Sigmoid colon (tissue), 7 donors: Measurements from ENCODE around the gene LCT. TPM values are rescaled to one million over a fixed set of nuclear protein-coding genes. Genes with fewer than 3 reads are reported as not detected.

ENCODE experiments used
- DNase-seq: peaks from one replicate; pipeline ENCODE4 v3.0.0-alpha.2; 2019
- H3K27ac ChIP-seq, 4 donors: fragments of 200-600 bp; sonication (generic); one replicate each; pipeline ENCODE4 v1.5.1; 2016 to 2019; ENCODE audit warnings: mild to moderate bottlenecking in 1 of 4
- H3K27me3 ChIP-seq, 3 donors: fragments of 200-600 bp; sonication (generic); one replicate each; pipeline ENCODE4 v1.5.1; 2019; ENCODE audit warnings: mild to moderate bottlenecking in 1 of 3
- H3K36me3 ChIP-seq, 4 donors: fragments of 200-600 bp; sonication (generic); one replicate each; pipeline ENCODE4 v1.5.1; 2016 to 2019
- H3K4me1 ChIP-seq, 4 donors: fragments of 200-600 bp; sonication (generic); one replicate each; pipeline ENCODE4 v1.5.1; 2017 to 2019
- H3K4me3 ChIP-seq, 4 donors: fragments of 200-600 bp; sonication (generic); one replicate each; pipeline ENCODE4 v1.5.1; 2017 to 2019; ENCODE audit warnings: mild to moderate bottlenecking in 2 of 4, moderate library complexity in 1 of 4
- H3K9me3 ChIP-seq, 4 donors: fragments of 200-600 bp in 3 of 4; sonication (generic) in 3 of 4; one replicate each; pipeline versions ENCODE4 v1.5.1 to v1.6.1; 2013 to 2019
- EP300 ChIP-seq, 4 donors: sonication (generic); formaldehyde crosslinking; IDR thresholded peaks; one replicate each; pipeline ENCODE4 v1.6.1; 2017; ENCODE audit warnings: antibody characterized with exemption in 4 of 4
- POLR2A ChIP-seq, 2 donors: fragments of 450-650 bp; IDR thresholded peaks; one replicate each; pipeline ENCODE4 v1.6.1; 2016; ENCODE audit warnings: antibody characterized with exemption in 2 of 2, mild to moderate bottlenecking in 2 of 2, moderate library complexity in 2 of 2
- POLR2AphosphoS5 ChIP-seq, 4 donors: sonication (generic); formaldehyde crosslinking; IDR thresholded peaks; one replicate each; pipeline ENCODE4 v1.6.1; 2017; ENCODE audit warnings: antibody characterized with exemption in 4 of 4
- WGBS, 2 donors: extraction: QIAGEN DNeasy Blood & Tissue Kit; methylation state at CpG; one replicate each; pipeline ENCODE4 v1.1.7; 2013; 5-methylcytosine and 5-hydroxymethylcytosine counted together
- intact Hi-C: fragments of 100-400 bp; cut with DNase I; formaldehyde crosslinking; loops from one replicate; pipeline ENCODE4 v1.15.1; 2023
- polyA plus RNA-seq, 3 donors: library from polyadenylated mRNA; stranded (reverse); fragments of 200-250 nt; gene quantifications; one replicate each; pipeline ENCODE4 v1.2.3, GENCODE V29; 2013
- total RNA-seq, 4 donors: library from RNA; depleted of rRNA; stranded (reverse); fragments of >200 nt; gene quantifications; one replicate each; pipeline ENCODE4 v1.1.0, GENCODE V29; 2016
- TF ChIP-seq, protein P1 (sequence below), 4 experiments: fragments of 450-650 bp in 3 of 4; fragments of 200-600 bp in 1 of 4; IDR thresholded peaks; one replicate each; pipeline ENCODE4 v1.5.1; 2016 to 2019; ENCODE audit warnings: antibody characterized with exemption in 4 of 4, mild to moderate bottlenecking in 3 of 4, moderate library complexity in 2 of 4
- donor health status: healthy with polysubstance abuse.
- donor health status: Bipolar disorder and iron deficiency.
- donor health status: healthy.

LCT gene
- total and polyA plus RNA-seq, 7 donors: under 0.01 to 0.23 (median 0.03) TPM; not detected in 4

DNA sequence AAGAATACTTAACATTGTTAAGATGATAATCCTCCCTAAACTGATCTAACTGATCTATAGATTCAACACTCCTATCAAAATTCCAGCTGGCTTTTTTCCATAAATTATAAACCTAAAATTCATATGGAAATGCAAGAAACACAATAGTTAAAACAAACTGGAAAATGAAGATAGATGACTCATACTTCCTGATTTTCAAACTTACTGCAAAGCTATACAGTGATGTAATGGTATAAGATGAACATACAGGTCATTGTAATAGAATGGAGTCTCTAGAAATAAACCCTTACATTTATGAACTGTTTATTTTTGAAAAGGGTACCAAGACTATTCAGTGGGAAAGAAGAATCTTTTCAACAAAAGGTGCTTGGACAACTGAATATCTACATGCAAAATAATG is 63.1 kb downstream of the LCT start:
- DNase-seq: no peak
- Histone ChIP-seq H3K4me1 (no peaks in the 10 kb centered on the region), H3K36me3 (peaks cover 52 to 99% (median 71%) of the 10 kb centered on the region in 4 donors), H3K27ac (no peak overlapping the region), H3K4me3 (no peak overlapping the region), H3K9me3 (no peaks in the 10 kb centered on the region), H3K27me3 (no peaks in the 10 kb centered on the region)
- TF ChIP-seq EP300 (IDR thresholded peaks at IDR 0.05): no peak
- TF ChIP-seq POLR2AphosphoS5 (IDR thresholded peaks at IDR 0.05): no peak
- TF ChIP-seq, protein P1, sequence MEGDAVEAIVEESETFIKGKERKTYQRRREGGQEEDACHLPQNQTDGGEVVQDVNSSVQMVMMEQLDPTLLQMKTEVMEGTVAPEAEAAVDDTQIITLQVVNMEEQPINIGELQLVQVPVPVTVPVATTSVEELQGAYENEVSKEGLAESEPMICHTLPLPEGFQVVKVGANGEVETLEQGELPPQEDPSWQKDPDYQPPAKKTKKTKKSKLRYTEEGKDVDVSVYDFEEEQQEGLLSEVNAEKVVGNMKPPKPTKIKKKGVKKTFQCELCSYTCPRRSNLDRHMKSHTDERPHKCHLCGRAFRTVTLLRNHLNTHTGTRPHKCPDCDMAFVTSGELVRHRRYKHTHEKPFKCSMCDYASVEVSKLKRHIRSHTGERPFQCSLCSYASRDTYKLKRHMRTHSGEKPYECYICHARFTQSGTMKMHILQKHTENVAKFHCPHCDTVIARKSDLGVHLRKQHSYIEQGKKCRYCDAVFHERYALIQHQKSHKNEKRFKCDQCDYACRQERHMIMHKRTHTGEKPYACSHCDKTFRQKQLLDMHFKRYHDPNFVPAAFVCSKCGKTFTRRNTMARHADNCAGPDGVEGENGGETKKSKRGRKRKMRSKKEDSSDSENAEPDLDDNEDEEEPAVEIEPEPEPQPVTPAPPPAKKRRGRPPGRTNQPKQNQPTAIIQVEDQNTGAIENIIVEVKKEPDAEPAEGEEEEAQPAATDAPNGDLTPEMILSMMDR (IDR thresholded peaks at IDR 0.05): no peak
- TF ChIP-seq POLR2A (IDR thresholded peaks at IDR 0.05): no peak
- intact Hi-C loops: no loop called here

DNA sequence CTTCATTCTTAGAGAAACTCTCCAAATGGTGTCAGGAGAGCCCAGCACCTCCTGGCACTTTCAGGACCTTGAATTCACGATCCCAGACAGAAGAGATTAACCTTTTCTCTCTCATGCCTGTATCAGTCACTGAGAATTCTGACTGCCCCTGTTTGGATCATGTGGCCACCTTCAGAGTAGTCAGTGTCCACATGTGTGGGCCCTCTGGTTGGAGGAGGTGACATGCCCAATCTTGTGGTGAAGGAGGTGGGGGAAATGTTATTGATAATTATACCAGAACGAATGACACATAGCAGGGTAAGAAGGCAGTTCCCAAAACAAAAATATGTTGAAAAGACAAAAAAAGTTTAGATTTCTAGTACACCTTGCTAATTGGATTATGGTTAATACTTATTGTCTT is 63.7 kb downstream of the LCT start:
- 88 to 96% methylated on average over 2 of the region's 2 CpGs for WGBS, 2 donors
- H3K36me3 ChIP-seq: peaks cover 52 to 99% (median 73%) of the 10 kb centered on the region in 4 donors
- H3K4me3 ChIP-seq: no peak overlapping the region
- no peak for DNase-seq
- no peaks in the 10 kb centered on the region for H3K27me3 ChIP-seq
- no peak overlapping the region for H3K27ac ChIP-seq
- TF ChIP-seq POLR2A (IDR thresholded peaks at IDR 0.05) (no peak), POLR2AphosphoS5 (IDR thresholded peaks at IDR 0.05) (no peak), EP300 (IDR thresholded peaks at IDR 0.05) (no peak)
- TF ChIP-seq, protein P1 (IDR thresholded peaks at IDR 0.05): no peak
- H3K4me1 ChIP-seq: no peaks in the 10 kb centered on the region
- intact Hi-C loops: no loop called here
- H3K9me3 ChIP-seq: no peaks in the 10 kb centered on the region

DNA sequence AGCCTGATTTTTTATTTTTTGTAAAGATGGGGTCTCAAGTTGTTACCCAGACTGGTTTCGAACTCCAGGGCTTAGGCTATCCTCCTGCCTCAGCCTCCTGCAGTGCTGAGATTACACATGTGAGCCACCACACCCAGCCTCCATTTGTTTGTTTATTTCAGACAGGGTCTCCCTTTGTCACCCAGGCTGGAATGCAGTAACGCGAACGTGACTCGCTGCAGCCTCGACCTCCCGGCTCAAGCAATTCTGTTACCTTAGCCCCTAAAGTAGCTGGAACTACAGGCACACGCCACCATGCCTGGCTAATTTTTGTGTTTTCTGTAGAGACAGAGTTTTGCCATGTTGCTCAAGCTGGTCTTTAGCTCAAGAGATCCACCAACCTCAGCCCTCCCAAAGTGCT is 68.1 kb downstream of the LCT start:
- intact Hi-C loops: no loop called here
- TF ChIP-seq, protein P1 (IDR thresholded peaks at IDR 0.05): no peak
- TF ChIP-seq EP300 (IDR thresholded peaks at IDR 0.05) (no peak), POLR2A (IDR thresholded peaks at IDR 0.05) (no peak), POLR2AphosphoS5 (IDR thresholded peaks at IDR 0.05) (no peak)
- no peak for DNase-seq
- H3K27ac ChIP-seq: no peak overlapping the region
- no peaks in the 10 kb centered on the region for H3K27me3 ChIP-seq
- H3K36me3 ChIP-seq: peaks cover 22 to 100% (median 63%) of the 10 kb centered on the region in 4 donors
- no peaks in the 10 kb centered on the region for H3K4me1 ChIP-seq
- WGBS, 2 donors: 96% methylated on average over 8 of the region's 8 CpGs
- no peaks in the 10 kb centered on the region for H3K9me3 ChIP-seq
- H3K4me3 ChIP-seq: no peak overlapping the region

DNA sequence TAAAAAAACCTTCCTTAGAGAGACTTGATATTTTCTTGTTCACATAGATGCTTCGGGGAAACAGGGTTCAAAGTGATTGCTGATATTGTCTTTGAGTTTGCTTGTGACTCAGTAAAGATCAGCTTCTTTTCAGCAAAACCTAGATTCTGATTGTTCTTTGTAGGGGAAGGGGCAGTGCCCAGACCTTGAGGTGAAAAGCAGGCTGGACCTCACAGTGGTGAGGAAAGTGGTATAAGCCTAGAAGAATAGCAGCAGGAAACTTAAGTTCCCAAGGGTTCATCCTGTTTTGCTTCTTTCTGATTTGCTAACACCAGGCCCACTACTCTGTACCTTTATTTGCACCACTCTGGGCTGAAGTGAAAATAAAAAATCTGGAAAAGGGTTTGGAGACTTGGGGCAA is 74.5 kb downstream of the LCT start:
- Histone ChIP-seq H3K4me1 (no peaks in the 10 kb centered on the region), H3K36me3 (peaks cover 23 to 98% (median 50%) of the 10 kb centered on the region in 4 donors), H3K27me3 (no peaks in the 10 kb centered on the region), H3K27ac (no peak overlapping the region), H3K4me3 (no peak overlapping the region), H3K9me3 (peaks cover 0 to 1% (median 0%) of the 10 kb centered on the region in 4 donors)
- intact Hi-C loops: no loop called here
- no peak for DNase-seq
- TF ChIP-seq POLR2A (IDR thresholded peaks at IDR 0.05) (no peak), EP300 (IDR thresholded peaks at IDR 0.05) (no peak)
- TF ChIP-seq, protein P1 (IDR thresholded peaks at IDR 0.05): no peak
- WGBS, 2 donors: 94 to 96% methylated on average over 1 of the region's 1 CpG

DNA sequence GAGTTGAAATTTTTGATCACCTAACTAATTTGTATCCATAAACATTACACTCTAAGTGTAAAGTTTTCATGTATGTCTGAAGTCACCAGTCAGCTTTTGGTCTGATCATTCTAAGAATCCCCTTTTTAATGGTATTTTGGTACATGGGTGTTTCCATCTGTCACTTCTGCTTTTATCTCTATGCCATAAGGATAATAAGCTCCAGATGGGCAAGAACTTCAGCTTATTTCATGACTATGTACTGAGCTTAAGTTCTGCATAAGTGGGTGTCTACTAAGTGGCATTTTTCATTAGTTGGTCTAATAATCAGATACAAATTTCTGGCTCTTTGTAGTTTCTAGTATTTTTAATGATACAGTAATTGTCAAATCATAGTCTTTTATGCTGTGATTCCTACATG is 75.0 kb downstream of the LCT start:
- peaks cover 0 to 6% (median 0%) of the 10 kb centered on the region in 4 donors for H3K9me3 ChIP-seq
- H3K27ac ChIP-seq: no peak overlapping the region
- intact Hi-C loops: no loop called here
- H3K27me3 ChIP-seq: no peaks in the 10 kb centered on the region
- TF ChIP-seq POLR2A (IDR thresholded peaks at IDR 0.05) (no peak), EP300 (IDR thresholded peaks at IDR 0.05) (no peak), POLR2AphosphoS5 (IDR thresholded peaks at IDR 0.05) (no peak)
- TF ChIP-seq, protein P1 (IDR thresholded peaks at IDR 0.05): no peak
- peaks cover 24 to 98% (median 52%) of the 10 kb centered on the region in 4 donors for H3K36me3 ChIP-seq
- H3K4me1 ChIP-seq: no peaks in the 10 kb centered on the region
- DNase-seq: no peak
- H3K4me3 ChIP-seq: no peak overlapping the region
